Measurements from ENCODE around the gene MUL1. TPM values are rescaled to one million over a fixed set of nuclear protein-coding genes. Genes with fewer than 3 reads are reported as not detected.

MUL1 gene
- total RNA-seq, 1 experiment from 2014 or later, result 22.8 TPM

GRCh38 chr1:20505488-20505887 is 2.5 kb downstream of the MUL1 start:
- peak overlapping the region; percentile 85; the same call in 1 of the 2 replicates for H3K4me2 ChIP-seq
- POLR2A ChIA-PET (ENCODE audit: unreplicated experiment), result interaction anchor here (0.6 kb wide), 1 partner anchor 348 kb away, joined by 4 read pairs; no protein-coding TSS in a partner anchor

GRCh38 chr1:20500716-20501115 is 7.2 kb downstream of the MUL1 start:
- no peaks in the 10 kb centered on the region for H3K27me3 ChIP-seq (ENCODE audit: insufficient read depth, low read depth)
- no peak for DNase-seq
- no TSS peak for BruUV-seq (replicated peaks)
- intact Hi-C loops (cut with micrococcal nuclease; ENCODE audit: unreplicated experiment), result no loop called here
- H3K9me2 ChIP-seq (ENCODE audit: insufficient read depth), result no peaks in the 10 kb centered on the region
- no peak for TF ChIP-seq EZH2 (IDR thresholded peaks at IDR 0.05; ENCODE audit: low read depth)
- TF ChIP-seq CTCF (conservative IDR thresholded peaks at IDR 0.05), result no peak
- peaks cover 23% of the 10 kb centered on the region for H3F3A ChIP-seq (ENCODE audit: insufficient read depth, low read depth)
- no peaks in the 10 kb centered on the region for H3K9me3 ChIP-seq (ENCODE audit: insufficient read depth, low read depth)
- no peak overlapping the region for H3K4me2 ChIP-seq
- H3K36me3 ChIP-seq (ENCODE audit: low read depth), result no peaks in the 10 kb centered on the region
- no peaks in the 10 kb centered on the region for H4K20me1 ChIP-seq (ENCODE audit: insufficient read depth)
- no peak overlapping the region for H3K4me3 ChIP-seq
- POLR2A ChIA-PET (ENCODE audit: unreplicated experiment), result no interaction called here
- H3K27ac ChIP-seq, result no peak overlapping the region
- H2AFZ ChIP-seq, result no peak overlapping the region
- CTCF ChIA-PET, result no interaction called here
- H3K4me1 ChIP-seq (replicated peaks; ENCODE audit: insufficient read depth), result peaks cover 13% of the 10 kb centered on the region
- H3K79me2 ChIP-seq (ENCODE audit: low read depth), result peaks cover 19% of the 10 kb centered on the region

More at GRCh38 chr1:20505488-20505887, 2.5 kb downstream of the MUL1 start:
- Histone ChIP-seq H4K20me1 (ENCODE audit: insufficient read depth) (no peaks in the 10 kb centered on the region), H3K27me3 (ENCODE audit: insufficient read depth, low read depth) (no peaks in the 10 kb centered on the region), H3K9me3 (ENCODE audit: insufficient read depth, low read depth) (no peaks in the 10 kb centered on the region), H3F3A (ENCODE audit: insufficient read depth, low read depth) (peaks cover 8% of the 10 kb centered on the region; the same call in 1 of the 2 replicates), H3K4me3 (no peak overlapping the region), H3K36me3 (ENCODE audit: low read depth) (no peaks in the 10 kb centered on the region), H3K9me2 (ENCODE audit: insufficient read depth) (no peaks in the 10 kb centered on the region; the same call in 1 of the 2 replicates), H3K4me1 (replicated peaks; ENCODE audit: insufficient read depth) (peaks cover 9% of the 10 kb centered on the region), H3K27ac (no peak overlapping the region), H3K79me2 (ENCODE audit: low read depth) (peaks cover 40% of the 10 kb centered on the region), H2AFZ (no peak overlapping the region)
- TF ChIP-seq CTCF (conservative IDR thresholded peaks at IDR 0.05) (no peak), EZH2 (IDR thresholded peaks at IDR 0.05; ENCODE audit: low read depth) (no peak)
- BruUV-seq (replicated peaks), result no TSS peak
- CTCF ChIA-PET, result no interaction called here
- DNase-seq, result no peak
- intact Hi-C loops (cut with micrococcal nuclease; ENCODE audit: unreplicated experiment), result no loop called here

GRCh38 chr1:20499718-20500117 is 8.2 kb downstream of the MUL1 start:
- Histone ChIP-seq H3K27ac (no peak overlapping the region), H2AFZ (no peak overlapping the region), H3K9me2 (ENCODE audit: insufficient read depth) (no peaks in the 10 kb centered on the region), H3F3A (ENCODE audit: insufficient read depth, low read depth) (peaks cover 33% of the 10 kb centered on the region), H3K27me3 (ENCODE audit: insufficient read depth, low read depth) (no peaks in the 10 kb centered on the region), H3K79me2 (ENCODE audit: low read depth) (peaks cover 9% of the 10 kb centered on the region), H3K4me2 (no peak overlapping the region), H3K9me3 (ENCODE audit: insufficient read depth, low read depth) (no peaks in the 10 kb centered on the region), H3K4me3 (no peak overlapping the region), H4K20me1 (ENCODE audit: insufficient read depth) (no peaks in the 10 kb centered on the region), H3K36me3 (ENCODE audit: low read depth) (no peaks in the 10 kb centered on the region), H3K4me1 (replicated peaks; ENCODE audit: insufficient read depth) (peaks cover 23% of the 10 kb centered on the region)
- DNase-seq, result no peak
- ChIA-PET CTCF (no interaction called here), POLR2A (ENCODE audit: unreplicated experiment) (no interaction called here)
- intact Hi-C loops (cut with micrococcal nuclease; ENCODE audit: unreplicated experiment), result no loop called here
- TF ChIP-seq CTCF (conservative IDR thresholded peaks at IDR 0.05) (no peak), EZH2 (IDR thresholded peaks at IDR 0.05; ENCODE audit: low read depth) (no peak)
- no TSS peak for BruUV-seq (replicated peaks)
